OCI-LY7 (cell line): ENCODE results near the gene CDON. TPM values are rescaled to one million over a fixed set of nuclear protein-coding genes. Genes with fewer than 3 reads are reported as not detected.

Source experiments
- BruUV-seq: library from RNA; stranded (reverse); fragments of 400-500 nt; replicated peaks from 2 replicates; lab custom pipeline; 2021; lab: Mats Ljungman, UMichigan
- CTCF ChIA-PET: fragments of 300-600 bp; sonication (Branson Sonifier 250); formaldehyde crosslinking; loops from one replicate; lab custom pipeline; 2022; ENCODE audit warnings: antibody characterized with exemption; ENCODE audit not compliant: unreplicated experiment; lab: Charles Lee
- POLR2A ChIA-PET: fragments of 300-600 bp; sonication (Branson Sonifier 250); formaldehyde crosslinking; loops from one replicate; lab custom pipeline; 2022; ENCODE audit warnings: antibody characterized with exemption; lab: Charles Lee
- DNase-seq: peaks from one replicate; pipeline ENCODE4 v3.0.0-alpha.2; 2015; ENCODE audit warnings: low spot score
- H2AFZ ChIP-seq: fragments of 200-600 bp; sonication (generic), shearing (Covaris generic); 2 replicates; pipeline ENCODE4 v1.6.1; 2014; ENCODE audit warnings: mild to moderate bottlenecking, antibody characterized with exemption, low read length, moderate library complexity
- H3K27ac ChIP-seq: fragments of 200-600 bp; sonication (generic); 2 replicates; pipeline ENCODE4 v1.5.1; 2014; ENCODE audit warnings: mixed run types, low read depth, mild to moderate bottlenecking, moderate library complexity, low read length, inconsistent platforms; ENCODE audit not compliant: poor library complexity, severe bottlenecking
- H3K36me3 ChIP-seq: fragments of 200-600 bp; sonication (generic); 2 replicates; pipeline ENCODE4 v1.6.1; 2014; ENCODE audit warnings: mild to moderate bottlenecking, antibody characterized with exemption, low read length, moderate library complexity, mixed read lengths; ENCODE audit not compliant: insufficient read depth
- H3K4me1 ChIP-seq: fragments of 200-600 bp; sonication (generic); 2 replicates; pipeline ENCODE4 v1.5.1; 2014; ENCODE audit warnings: mild to moderate bottlenecking, low read length; ENCODE audit not compliant: insufficient read depth, poor library complexity, severe bottlenecking
- H3K4me2 ChIP-seq: fragments of 200-600 bp; sonication (generic); 2 replicates; pipeline ENCODE4 v1.6.1; 2014; ENCODE audit warnings: mild to moderate bottlenecking, low read length
- H3K4me3 ChIP-seq: fragments of 200-600 bp; sonication (generic); 2 replicates; pipeline ENCODE4 v1.5.1; 2014; ENCODE audit warnings: mild to moderate bottlenecking, low read depth, low read length; ENCODE audit not compliant: poor library complexity, severe bottlenecking
- H3K79me2 ChIP-seq: fragments of 200-600 bp; sonication (generic); 2 replicates; pipeline ENCODE4 v1.6.1; 2016; ENCODE audit warnings: low read depth, mild to moderate bottlenecking, low read length, moderate library complexity, mixed read lengths; ENCODE audit not compliant: insufficient read depth
- H3K9me2 ChIP-seq: fragments of 200-600 bp; sonication (generic); 2 replicates; pipeline ENCODE4 v1.6.1; 2016; ENCODE audit warnings: mild to moderate bottlenecking, low read length, mixed read lengths; ENCODE audit not compliant: insufficient read depth
- H3K9me3 ChIP-seq: fragments of 200-600 bp; sonication (generic); 2 replicates; pipeline ENCODE4 v1.6.1; 2014; ENCODE audit warnings: mild to moderate bottlenecking, mixed run types, low read length, mixed read lengths
- H4K20me1 ChIP-seq: fragments of 200-600 bp; sonication (generic); 2 replicates; pipeline ENCODE4 v1.6.1; 2014; ENCODE audit warnings: mild to moderate bottlenecking, antibody characterized with exemption, low read length, moderate library complexity, mixed read lengths; ENCODE audit not compliant: insufficient read depth
- EZH2phosphoT487 ChIP-seq: fragments of 200-600 bp; sonication (generic); IDR thresholded peaks from 2 replicates; pipeline ENCODE4 v1.6.1; 2018; ENCODE audit warnings: low read depth, borderline replicate concordance, mild to moderate bottlenecking, mixed run types, antibody characterized with exemption, low read length, moderate library complexity, mixed read lengths
- intact Hi-C: fragments of 100-400 bp; cut with micrococcal nuclease; formaldehyde crosslinking; loops from one replicate; pipeline ENCODE4 v1.10.0; 2022; ENCODE audit not compliant: unreplicated experiment
- total RNA-seq, 2 experiments: library from RNA; depleted of rRNA in 1 of 2; stranded (reverse); fragments of >200 nt in 1 of 2; shearing (Covaris generic) in 1 of 2; gene quantifications; 2 replicates each; pipeline ENCODE4 v1.2.3, GENCODE V29; 2014 to 2022
- TF ChIP-seq, protein P1 (sequence below): fragments of 200-600 bp; sonication (generic); conservative IDR thresholded peaks from 2 replicates; pipeline ENCODE4 v1.5.1; 2014; ENCODE audit warnings: mild to moderate bottlenecking, antibody characterized with exemption, low read length, moderate library complexity, mixed read lengths

Gene CDON
- total RNA-seq, 2 experiments from 2014 or later = 1.5 to 2.5 TPM

DNA sequence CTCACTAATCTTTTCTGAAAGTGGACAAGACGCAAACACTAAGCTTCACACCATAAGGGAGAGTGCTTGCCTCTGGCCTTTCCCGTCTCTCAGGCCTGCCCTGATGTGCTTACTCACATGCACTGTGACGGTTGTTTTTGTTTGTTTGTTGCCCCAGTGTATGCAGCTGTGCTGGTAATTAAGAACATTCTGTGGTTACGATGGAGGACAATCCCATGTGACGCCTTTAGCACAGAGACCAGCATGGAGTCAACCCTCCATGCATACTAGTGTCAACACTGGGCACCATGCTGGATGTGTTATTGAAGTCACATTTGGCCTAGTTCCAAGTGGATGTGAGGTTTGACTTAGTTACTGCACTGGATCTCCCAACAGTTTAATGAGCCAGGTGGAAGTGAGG lies 27.8 kb upstream of the CDON start:
- Histone ChIP-seq H2AFZ (no peak overlapping the region), H3K9me2 (no peaks in the 10 kb centered on the region), H3K36me3 (no peaks in the 10 kb centered on the region), H3K4me1 (no peaks in the 10 kb centered on the region), H3K4me2 (no peak overlapping the region), H3K9me3 (no peaks in the 10 kb centered on the region), H3K79me2 (no peaks in the 10 kb centered on the region), H3K27ac (no peak overlapping the region), H4K20me1 (no peaks in the 10 kb centered on the region), H3K4me3 (no peak overlapping the region)
- BruUV-seq = no TSS peak
- TF ChIP-seq, protein P1, sequence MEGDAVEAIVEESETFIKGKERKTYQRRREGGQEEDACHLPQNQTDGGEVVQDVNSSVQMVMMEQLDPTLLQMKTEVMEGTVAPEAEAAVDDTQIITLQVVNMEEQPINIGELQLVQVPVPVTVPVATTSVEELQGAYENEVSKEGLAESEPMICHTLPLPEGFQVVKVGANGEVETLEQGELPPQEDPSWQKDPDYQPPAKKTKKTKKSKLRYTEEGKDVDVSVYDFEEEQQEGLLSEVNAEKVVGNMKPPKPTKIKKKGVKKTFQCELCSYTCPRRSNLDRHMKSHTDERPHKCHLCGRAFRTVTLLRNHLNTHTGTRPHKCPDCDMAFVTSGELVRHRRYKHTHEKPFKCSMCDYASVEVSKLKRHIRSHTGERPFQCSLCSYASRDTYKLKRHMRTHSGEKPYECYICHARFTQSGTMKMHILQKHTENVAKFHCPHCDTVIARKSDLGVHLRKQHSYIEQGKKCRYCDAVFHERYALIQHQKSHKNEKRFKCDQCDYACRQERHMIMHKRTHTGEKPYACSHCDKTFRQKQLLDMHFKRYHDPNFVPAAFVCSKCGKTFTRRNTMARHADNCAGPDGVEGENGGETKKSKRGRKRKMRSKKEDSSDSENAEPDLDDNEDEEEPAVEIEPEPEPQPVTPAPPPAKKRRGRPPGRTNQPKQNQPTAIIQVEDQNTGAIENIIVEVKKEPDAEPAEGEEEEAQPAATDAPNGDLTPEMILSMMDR = no peak
- TF ChIP-seq EZH2phosphoT487 = no peak
- POLR2A ChIA-PET = interaction anchor here (0.6 kb wide), 1 partner anchor 203 kb away, joined by 7 read pairs; no protein-coding TSS in a partner anchor
- intact Hi-C loops = no loop called here
- DNase-seq = no peak
- CTCF ChIA-PET = no interaction called here

DNA sequence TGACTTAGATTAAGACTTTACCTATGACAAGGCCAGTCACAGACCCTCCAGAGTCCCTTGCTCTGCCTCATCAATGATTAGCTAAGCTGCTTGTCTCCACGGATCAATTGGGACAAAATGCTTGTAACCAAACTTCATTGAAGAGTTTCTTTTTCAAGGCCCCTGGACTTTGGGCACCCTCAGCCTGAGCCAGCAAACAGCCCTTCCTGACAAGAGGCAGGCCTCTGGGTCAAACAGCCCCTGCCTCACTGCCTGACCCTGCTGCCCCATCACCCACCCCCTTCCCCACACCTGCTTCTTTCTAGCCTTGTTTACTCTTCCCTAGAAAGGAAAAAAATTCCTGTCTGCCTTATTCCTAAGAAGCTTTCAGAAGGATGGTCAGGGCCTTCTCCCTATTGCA lies 26.3 kb upstream of the CDON start:
- no TSS peak for BruUV-seq
- Histone ChIP-seq H3K9me2 (no peaks in the 10 kb centered on the region), H3K4me3 (no peak overlapping the region), H3K9me3 (no peaks in the 10 kb centered on the region), H3K4me2 (no peak overlapping the region), H3K36me3 (no peaks in the 10 kb centered on the region), H2AFZ (no peak overlapping the region), H3K4me1 (no peaks in the 10 kb centered on the region), H4K20me1 (no peaks in the 10 kb centered on the region), H3K79me2 (no peaks in the 10 kb centered on the region), H3K27ac (no peak overlapping the region)
- intact Hi-C loops = no loop called here
- POLR2A ChIA-PET = no interaction called here
- TF ChIP-seq, protein P1 = no peak
- no peak for TF ChIP-seq EZH2phosphoT487
- no peak for DNase-seq
- CTCF ChIA-PET = no interaction called here

DNA sequence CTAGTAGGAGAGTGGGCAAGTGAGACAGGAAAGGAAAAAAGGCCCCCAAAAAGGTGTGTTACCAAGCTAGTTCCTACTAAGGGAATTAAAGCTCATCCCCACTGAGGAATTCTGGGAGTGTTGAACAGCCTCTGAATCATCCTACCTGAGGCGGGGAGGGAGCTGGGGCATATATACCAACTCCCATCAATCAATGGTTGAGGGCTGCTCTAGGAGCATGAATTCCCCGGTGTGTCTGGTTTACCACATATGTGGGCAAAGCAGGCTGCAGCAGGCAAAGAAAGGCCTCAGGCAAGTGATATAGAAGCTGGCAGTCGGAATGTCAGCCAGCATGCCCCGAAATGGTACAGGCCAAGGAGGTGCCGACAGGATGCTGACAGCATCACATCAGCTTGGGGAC lies 23.6 kb upstream of the CDON start:
- POLR2A ChIA-PET = no interaction called here
- Histone ChIP-seq H3K4me1 (no peaks in the 10 kb centered on the region), H3K36me3 (no peaks in the 10 kb centered on the region), H3K4me3 (no peak overlapping the region), H2AFZ (no peak overlapping the region), H3K9me2 (no peaks in the 10 kb centered on the region), H3K79me2 (no peaks in the 10 kb centered on the region), H3K27ac (no peak overlapping the region), H3K9me3 (no peaks in the 10 kb centered on the region), H4K20me1 (no peaks in the 10 kb centered on the region), H3K4me2 (no peak overlapping the region)
- BruUV-seq = no TSS peak
- intact Hi-C loops = no loop called here
- DNase-seq = no peak
- no peak for TF ChIP-seq EZH2phosphoT487
- TF ChIP-seq, protein P1 = no peak
- CTCF ChIA-PET = no interaction called here
